GM12878 (cell line): ENCODE results near the gene FOSB.

Source experiments
- STAT3 ChIP-seq: IDR thresholded peaks from 2 replicates; pipeline ENCODE4 v1.6.1; 2011; ENCODE audit warnings: low read depth, low read length, improper control_type of control experiment
- TF ChIP-seq, protein P1 (sequence below): fragments of 450-650 bp; IDR thresholded peaks from 2 replicates; pipeline ENCODE4 v1.6.1; 2018; ENCODE audit warnings: borderline replicate concordance, mild to moderate bottlenecking; ENCODE audit not compliant: partially characterized antibody
- TF ChIP-seq, protein P2 (sequence below): fragments of 150-350 bp; IDR thresholded peaks from 2 replicates; pipeline ENCODE4 v1.6.1; 2016; ENCODE audit warnings: low read depth, low read length

DNA sequence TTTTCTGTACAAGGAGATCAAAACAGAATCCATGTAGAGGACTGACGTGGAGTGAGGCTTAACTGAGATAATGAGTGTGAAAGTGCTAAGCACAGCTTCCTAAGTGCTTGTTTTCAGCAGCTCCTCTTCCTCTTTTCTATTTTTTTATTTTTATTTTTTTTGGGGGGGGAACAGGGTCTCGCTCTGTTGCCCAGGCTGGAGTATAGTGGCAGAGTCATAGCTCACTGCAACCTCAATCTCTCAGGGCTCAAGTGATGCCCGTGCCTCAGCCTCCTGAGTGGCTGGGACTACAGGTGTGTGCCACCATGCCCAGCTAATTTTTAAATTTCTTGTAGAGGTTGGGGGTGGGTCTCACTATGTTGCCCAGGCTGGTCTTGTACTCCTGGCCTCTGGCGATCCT, 5.6 kb upstream of the FOSB start:
- TF ChIP-seq, protein P1, sequence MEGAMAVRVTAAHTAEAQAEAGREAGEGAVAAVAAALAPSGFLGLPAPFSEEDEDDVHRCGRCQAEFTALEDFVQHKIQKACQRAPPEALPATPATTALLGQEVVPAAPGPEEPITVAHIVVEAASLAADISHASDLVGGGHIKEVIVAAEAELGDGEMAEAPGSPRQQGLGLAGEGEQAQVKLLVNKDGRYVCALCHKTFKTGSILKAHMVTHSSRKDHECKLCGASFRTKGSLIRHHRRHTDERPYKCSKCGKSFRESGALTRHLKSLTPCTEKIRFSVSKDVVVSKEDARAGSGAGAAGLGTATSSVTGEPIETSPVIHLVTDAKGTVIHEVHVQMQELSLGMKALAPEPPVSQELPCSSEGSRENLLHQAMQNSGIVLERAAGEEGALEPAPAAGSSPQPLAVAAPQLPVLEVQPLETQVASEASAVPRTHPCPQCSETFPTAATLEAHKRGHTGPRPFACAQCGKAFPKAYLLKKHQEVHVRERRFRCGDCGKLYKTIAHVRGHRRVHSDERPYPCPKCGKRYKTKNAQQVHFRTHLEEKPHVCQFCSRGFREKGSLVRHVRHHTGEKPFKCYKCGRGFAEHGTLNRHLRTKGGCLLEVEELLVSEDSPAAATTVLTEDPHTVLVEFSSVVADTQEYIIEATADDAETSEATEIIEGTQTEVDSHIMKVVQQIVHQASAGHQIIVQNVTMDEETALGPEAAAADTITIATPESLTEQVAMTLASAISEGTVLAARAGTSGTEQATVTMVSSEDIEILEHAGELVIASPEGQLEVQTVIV = no peak
- no peak for TF ChIP-seq STAT3
- TF ChIP-seq, protein P2, sequence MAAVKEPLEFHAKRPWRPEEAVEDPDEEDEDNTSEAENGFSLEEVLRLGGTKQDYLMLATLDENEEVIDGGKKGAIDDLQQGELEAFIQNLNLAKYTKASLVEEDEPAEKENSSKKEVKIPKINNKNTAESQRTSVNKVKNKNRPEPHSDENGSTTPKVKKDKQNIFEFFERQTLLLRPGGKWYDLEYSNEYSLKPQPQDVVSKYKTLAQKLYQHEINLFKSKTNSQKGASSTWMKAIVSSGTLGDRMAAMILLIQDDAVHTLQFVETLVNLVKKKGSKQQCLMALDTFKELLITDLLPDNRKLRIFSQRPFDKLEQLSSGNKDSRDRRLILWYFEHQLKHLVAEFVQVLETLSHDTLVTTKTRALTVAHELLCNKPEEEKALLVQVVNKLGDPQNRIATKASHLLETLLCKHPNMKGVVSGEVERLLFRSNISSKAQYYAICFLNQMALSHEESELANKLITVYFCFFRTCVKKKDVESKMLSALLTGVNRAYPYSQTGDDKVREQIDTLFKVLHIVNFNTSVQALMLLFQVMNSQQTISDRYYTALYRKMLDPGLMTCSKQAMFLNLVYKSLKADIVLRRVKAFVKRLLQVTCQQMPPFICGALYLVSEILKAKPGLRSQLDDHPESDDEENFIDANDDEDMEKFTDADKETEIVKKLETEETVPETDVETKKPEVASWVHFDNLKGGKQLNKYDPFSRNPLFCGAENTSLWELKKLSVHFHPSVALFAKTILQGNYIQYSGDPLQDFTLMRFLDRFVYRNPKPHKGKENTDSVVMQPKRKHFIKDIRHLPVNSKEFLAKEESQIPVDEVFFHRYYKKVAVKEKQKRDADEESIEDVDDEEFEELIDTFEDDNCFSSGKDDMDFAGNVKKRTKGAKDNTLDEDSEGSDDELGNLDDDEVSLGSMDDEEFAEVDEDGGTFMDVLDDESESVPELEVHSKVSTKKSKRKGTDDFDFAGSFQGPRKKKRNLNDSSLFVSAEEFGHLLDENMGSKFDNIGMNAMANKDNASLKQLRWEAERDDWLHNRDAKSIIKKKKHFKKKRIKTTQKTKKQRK = no peak
